Peyer's patch (tissue), 4 donors: Measurements from ENCODE around the gene D2HGDH. TPM values are rescaled to one million over a fixed set of nuclear protein-coding genes. Genes with fewer than 3 reads are reported as not detected.
A peak's percentile ranks its signal among the peaks of the same experiment; 100 is the strongest.

Experiments
- DNase-seq, 3 donors: peaks; one replicate each; pipeline ENCODE4 v3.0.0-alpha.2; 2017 to 2019
- H3K27ac ChIP-seq, 4 donors: fragments of 200-600 bp; sonication (generic); one replicate each; pipeline ENCODE4 v1.5.1; 2016 to 2019
- H3K27me3 ChIP-seq, 2 donors: fragments of 200-600 bp; sonication (generic); one replicate each; pipeline ENCODE4 v1.5.1; 2019
- H3K36me3 ChIP-seq, 3 donors: fragments of 200-600 bp; sonication (generic); one replicate each; pipeline ENCODE4 v1.5.1; 2016 to 2019
- H3K4me1 ChIP-seq, 4 donors: fragments of 200-600 bp; sonication (generic); one replicate each; pipeline ENCODE4 v1.5.1; 2016 to 2019
- H3K4me3 ChIP-seq, 4 donors: fragments of 200-600 bp; sonication (generic); 1 replicate in 3 of 4; 2 replicates in 1 of 4; pipeline ENCODE4 v1.5.1; 2016 to 2019; ENCODE audit warnings: mild to moderate bottlenecking in 1 of 4
- H3K9me3 ChIP-seq, 4 donors: fragments of 200-600 bp; sonication (generic); one replicate each; pipeline ENCODE4 v1.5.1; 2016 to 2019; ENCODE audit warnings: mild to moderate bottlenecking in 1 of 4
- POLR2A ChIP-seq, 2 donors: fragments of 450-650 bp; IDR thresholded peaks; one replicate each; pipeline ENCODE4 v1.5.1; 2017; ENCODE audit warnings: antibody characterized with exemption in 2 of 2, mild to moderate bottlenecking in 2 of 2, moderate library complexity in 2 of 2
- total RNA-seq, 4 donors: library from RNA; depleted of rRNA; stranded (reverse); fragments of >200 nt; gene quantifications; one replicate each; pipeline ENCODE4 v1.1.0, GENCODE V29; 2016
- TF ChIP-seq, protein P1 (sequence below), 6 experiments: fragments of 450-650 bp in 4 of 6; fragments of 200-600 bp in 2 of 6; sonication (generic) in 1 of 6; IDR thresholded peaks; one replicate each; pipeline ENCODE4 v1.5.1; 2017 to 2019; ENCODE audit warnings: antibody characterized with exemption in 6 of 6, mild to moderate bottlenecking in 3 of 6, moderate library complexity in 1 of 6

Gene D2HGDH
- total RNA-seq, 4 donors from 2014 or later: 36.4 to 122 (median 77.7) TPM

DNA sequence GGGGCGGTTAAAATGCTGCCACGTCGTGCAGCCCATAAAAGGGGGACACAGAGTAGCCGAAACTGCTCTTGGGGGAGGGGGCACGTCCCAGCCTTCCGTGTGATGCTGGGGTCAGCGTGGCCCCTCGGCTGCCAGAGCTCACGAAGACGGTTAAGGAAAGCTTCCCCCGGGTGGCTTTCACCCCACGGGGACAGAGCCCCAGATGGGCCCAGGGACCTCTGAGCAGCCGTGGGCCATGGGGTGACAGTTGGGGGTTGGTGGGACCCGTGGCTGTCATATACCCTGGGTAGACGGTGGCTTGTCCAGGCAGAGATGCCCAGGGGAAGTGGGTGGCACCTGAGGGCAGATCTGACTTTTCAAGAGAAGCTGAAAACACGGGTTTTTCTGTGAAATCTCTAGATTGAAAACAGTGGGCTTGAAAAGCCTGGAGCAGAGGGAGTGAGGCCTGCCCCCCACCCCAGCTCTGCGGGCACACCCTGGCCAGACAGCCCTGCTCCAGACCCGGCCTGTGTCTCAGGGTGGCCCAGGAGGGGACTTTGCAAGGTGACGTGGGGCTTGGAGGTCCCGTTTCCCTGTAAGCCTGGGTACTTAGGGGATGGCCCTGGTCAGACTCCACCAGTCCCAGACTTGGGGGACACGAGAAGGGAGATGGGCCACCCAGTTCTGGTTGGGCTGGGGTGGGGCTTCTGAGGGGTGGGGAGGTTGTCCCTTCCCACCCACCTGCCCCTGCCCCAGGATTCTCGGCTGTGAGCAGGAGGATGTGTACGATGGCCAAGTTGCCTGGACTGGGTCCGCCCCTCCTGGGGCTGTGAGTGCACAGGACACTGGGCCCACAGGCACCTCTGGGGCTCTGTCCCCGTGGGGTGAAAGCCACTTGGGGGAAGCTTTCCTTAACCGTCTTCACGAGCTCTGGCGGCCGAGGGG is 75.2 kb downstream of the D2HGDH start:
- Histone ChIP-seq H3K4me3 (peak overlapping the region in 3 of 4 donors; percentile 26 to 59 (median 52)), H3K27ac (peak overlapping the region in 3 of 4 donors; percentile 48 to 77 (median 55))
- DNase-seq: peak in 1 of 3 donors; percentile 50

GRCh38 chr2:241810307-241811200 is 76.1 kb downstream of the D2HGDH start:
- Histone ChIP-seq H3K27ac (no peak overlapping the region), H3K4me3 (peak overlapping the region in 2 of 4 donors; percentile 52 to 59), H3K27me3 (no peaks in the 10 kb centered on the region), H3K9me3 (no peaks in the 10 kb centered on the region), H3K4me1 (no peaks in the 10 kb centered on the region), H3K36me3 (no peaks in the 10 kb centered on the region)
- TF ChIP-seq POLR2A (IDR thresholded peaks at IDR 0.05): no peak
- TF ChIP-seq, protein P1, sequence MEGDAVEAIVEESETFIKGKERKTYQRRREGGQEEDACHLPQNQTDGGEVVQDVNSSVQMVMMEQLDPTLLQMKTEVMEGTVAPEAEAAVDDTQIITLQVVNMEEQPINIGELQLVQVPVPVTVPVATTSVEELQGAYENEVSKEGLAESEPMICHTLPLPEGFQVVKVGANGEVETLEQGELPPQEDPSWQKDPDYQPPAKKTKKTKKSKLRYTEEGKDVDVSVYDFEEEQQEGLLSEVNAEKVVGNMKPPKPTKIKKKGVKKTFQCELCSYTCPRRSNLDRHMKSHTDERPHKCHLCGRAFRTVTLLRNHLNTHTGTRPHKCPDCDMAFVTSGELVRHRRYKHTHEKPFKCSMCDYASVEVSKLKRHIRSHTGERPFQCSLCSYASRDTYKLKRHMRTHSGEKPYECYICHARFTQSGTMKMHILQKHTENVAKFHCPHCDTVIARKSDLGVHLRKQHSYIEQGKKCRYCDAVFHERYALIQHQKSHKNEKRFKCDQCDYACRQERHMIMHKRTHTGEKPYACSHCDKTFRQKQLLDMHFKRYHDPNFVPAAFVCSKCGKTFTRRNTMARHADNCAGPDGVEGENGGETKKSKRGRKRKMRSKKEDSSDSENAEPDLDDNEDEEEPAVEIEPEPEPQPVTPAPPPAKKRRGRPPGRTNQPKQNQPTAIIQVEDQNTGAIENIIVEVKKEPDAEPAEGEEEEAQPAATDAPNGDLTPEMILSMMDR (IDR thresholded peaks at IDR 0.05): no peak
- peak in 2 of 3 donors; percentile 37 to 45 for DNase-seq

More for the DNA sequence above, 75.2 kb downstream of the D2HGDH start:
- Histone ChIP-seq H3K27me3 (no peaks in the 10 kb centered on the region), H3K4me1 (peaks cover 0 to 3% (median 3%) of the 10 kb centered on the region in 4 donors), H3K9me3 (no peaks in the 10 kb centered on the region), H3K36me3 (no peaks in the 10 kb centered on the region)
- TF ChIP-seq POLR2A (IDR thresholded peaks at IDR 0.05): no peak

GRCh38 chr2:241811201-241811951 is 76.9 kb downstream of the D2HGDH start:
- peak overlapping the region in 1 of 4 donors; percentile 26 for H3K4me3 ChIP-seq
- no peaks in the 10 kb centered on the region for H3K4me1 ChIP-seq
- H3K9me3 ChIP-seq: no peaks in the 10 kb centered on the region
- H3K36me3 ChIP-seq: no peaks in the 10 kb centered on the region
- peak in 1 of 3 donors; percentile 42 for DNase-seq
- no peaks in the 10 kb centered on the region for H3K27me3 ChIP-seq
- no peak for TF ChIP-seq POLR2A (IDR thresholded peaks at IDR 0.05)
- TF ChIP-seq, protein P1 (IDR thresholded peaks at IDR 0.05): no peak
- H3K27ac ChIP-seq: no peak overlapping the region

DNA sequence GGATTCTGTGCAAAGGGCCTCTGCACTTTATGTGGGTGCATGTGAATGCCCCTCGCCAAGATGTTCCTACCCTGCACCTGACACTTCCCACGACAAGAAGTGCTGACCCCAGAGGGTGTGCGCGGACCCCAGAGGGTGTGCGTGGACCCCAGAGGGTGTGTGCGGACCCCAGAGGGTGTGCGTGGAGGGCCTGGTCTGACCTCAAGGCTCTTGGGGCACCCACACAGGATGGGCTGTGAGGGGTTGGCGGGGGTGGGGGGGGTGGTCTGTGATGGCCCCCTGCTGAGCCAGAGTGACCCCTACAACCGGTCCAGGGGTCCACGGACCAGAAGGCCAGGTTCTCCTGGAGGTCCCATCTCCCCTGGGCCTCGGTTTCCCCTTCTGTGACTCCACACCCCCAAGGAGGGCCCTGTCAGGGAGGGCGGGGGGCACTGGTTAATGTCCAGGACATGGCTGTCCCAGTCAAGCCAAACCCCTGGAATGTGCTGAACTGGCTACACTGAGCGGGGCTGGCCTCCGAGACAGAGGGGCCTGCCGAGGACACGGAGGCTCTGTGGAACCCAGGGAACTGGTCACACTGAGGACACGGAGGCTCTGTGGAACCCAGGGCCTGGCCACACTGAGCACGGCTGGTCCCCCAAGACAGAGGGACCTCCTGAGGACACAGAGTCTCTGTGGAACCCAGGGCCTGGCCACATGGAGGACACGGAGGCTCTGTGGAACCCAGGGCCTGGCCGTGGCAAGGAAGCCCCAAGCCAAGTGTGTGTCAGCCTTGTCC is 77.7 kb downstream of the D2HGDH start:
- no peak overlapping the region for H3K4me3 ChIP-seq
- H3K36me3 ChIP-seq: no peaks in the 10 kb centered on the region
- H3K27ac ChIP-seq: no peak overlapping the region
- peaks cover 0 to 6% (median 0%) of the 10 kb centered on the region in 4 donors for H3K4me1 ChIP-seq
- TF ChIP-seq, protein P1 (IDR thresholded peaks at IDR 0.05): no peak
- TF ChIP-seq POLR2A (IDR thresholded peaks at IDR 0.05): no peak
- peak in 1 of 3 donors; percentile 44 for DNase-seq
- no peaks in the 10 kb centered on the region for H3K27me3 ChIP-seq
- H3K9me3 ChIP-seq: no peaks in the 10 kb centered on the region
